Astrocyte (in vitro differentiated cells and primary cell): Measurements from ENCODE around the gene NMT1. TPM values are rescaled to one million over a fixed set of nuclear protein-coding genes. Genes with fewer than 3 reads are reported as not detected.

Experiments
- DNase-seq: peaks from one replicate; pipeline ENCODE4 v3.0.0-alpha.2; 2010; ENCODE audit warnings: low read depth
- FAIRE-seq: peaks from 2 replicates; lab custom pipeline; 2011; peaks lifted over from hg19 to GRCh38; lab: Jason Lieb, UNC
- H2AFZ ChIP-seq: 2 replicates; pipeline ENCODE4 v1.6.0; 2012; ENCODE audit warnings: low read depth, low read length, inconsistent platforms
- H3K27ac ChIP-seq: 2 replicates; pipeline ENCODE4 v1.5.1; 2011; ENCODE audit warnings: low read depth, low read length, inconsistent platforms
- H3K27me3 ChIP-seq: 2 replicates; pipeline ENCODE4 v1.6.0; 2011; ENCODE audit warnings: low read length, inconsistent platforms; ENCODE audit not compliant: insufficient read depth
- H3K36me3 ChIP-seq: 2 replicates; pipeline ENCODE4 v1.5.1; 2011; ENCODE audit warnings: low read length, inconsistent platforms; ENCODE audit not compliant: insufficient read depth
- H3K4me1 ChIP-seq: 2 replicates; pipeline ENCODE4 v1.5.1; 2011; ENCODE audit warnings: low read length, inconsistent platforms; ENCODE audit not compliant: insufficient read depth
- H3K4me2 ChIP-seq: 2 replicates; pipeline ENCODE4 v1.6.0; 2012; ENCODE audit warnings: low read length, inconsistent platforms
- H3K4me3 ChIP-seq: 2 replicates; pipeline ENCODE4 v1.5.1; 2011; ENCODE audit warnings: low read depth, mild to moderate bottlenecking, low read length, inconsistent platforms; ENCODE audit not compliant: insufficient read depth
- H3K79me2 ChIP-seq: 2 replicates; pipeline ENCODE4 v1.6.0; 2012; ENCODE audit warnings: mild to moderate bottlenecking, low read length, inconsistent platforms; ENCODE audit not compliant: insufficient read depth
- H3K9ac ChIP-seq: 2 replicates; pipeline ENCODE4 v1.6.0; 2012; ENCODE audit warnings: mild to moderate bottlenecking, low read length, inconsistent platforms
- H3K9me3 ChIP-seq: 2 replicates; pipeline ENCODE4 v1.5.1; 2012; ENCODE audit warnings: low read depth, mild to moderate bottlenecking, low read length, inconsistent platforms; ENCODE audit not compliant: insufficient read depth
- H4K20me1 ChIP-seq: 2 replicates; pipeline ENCODE4 v1.6.0; 2012; ENCODE audit warnings: low read length, inconsistent platforms; ENCODE audit not compliant: insufficient read depth
- H3K27ac Mint-ChIP-seq: one replicate; pipeline ENCODE4 v1.8.0; 2021; ENCODE audit warnings: mild to moderate bottlenecking, mixed read lengths; ENCODE audit not compliant: unreplicated experiment
- H3K27me3 Mint-ChIP-seq: one replicate; pipeline ENCODE4 v1.8.0; 2021; ENCODE audit warnings: low read depth, mixed read lengths; ENCODE audit not compliant: unreplicated experiment
- H3K36me3 Mint-ChIP-seq: one replicate; pipeline ENCODE4 v1.8.0; 2021; ENCODE audit warnings: low read depth, mixed read lengths; ENCODE audit not compliant: unreplicated experiment
- H3K4me1 Mint-ChIP-seq: one replicate; pipeline ENCODE4 v1.8.0; 2021; ENCODE audit warnings: low read depth, mixed read lengths; ENCODE audit not compliant: unreplicated experiment
- H3K4me3 Mint-ChIP-seq: one replicate; pipeline ENCODE4 v1.8.0; 2021; ENCODE audit warnings: mild to moderate bottlenecking, moderate library complexity, mixed read lengths; ENCODE audit not compliant: unreplicated experiment
- H3K9me3 Mint-ChIP-seq: one replicate; pipeline ENCODE4 v1.8.0; 2021; ENCODE audit warnings: mild to moderate bottlenecking, mixed read lengths; ENCODE audit not compliant: unreplicated experiment
- CTCF ChIP-seq: IDR thresholded peaks from 2 replicates; pipeline ENCODE4 v1.5.1; 2011; ENCODE audit warnings: low read depth, mild to moderate bottlenecking, inconsistent platforms, low read length, moderate library complexity; ENCODE audit not compliant: insufficient read depth
- EZH2 ChIP-seq: IDR thresholded peaks from 2 replicates; pipeline ENCODE4 v1.6.1; 2012; ENCODE audit warnings: mild to moderate bottlenecking, low read length, inconsistent platforms; ENCODE audit not compliant: insufficient read depth
- total RNA-seq: library from RNA; stranded (reverse); gene quantifications from 2 replicates; pipeline ENCODE4 v1.2.1, GENCODE V29; 2021

Gene NMT1
- total RNA-seq, 1 donor from 2014 or later = 114 TPM

DNA sequence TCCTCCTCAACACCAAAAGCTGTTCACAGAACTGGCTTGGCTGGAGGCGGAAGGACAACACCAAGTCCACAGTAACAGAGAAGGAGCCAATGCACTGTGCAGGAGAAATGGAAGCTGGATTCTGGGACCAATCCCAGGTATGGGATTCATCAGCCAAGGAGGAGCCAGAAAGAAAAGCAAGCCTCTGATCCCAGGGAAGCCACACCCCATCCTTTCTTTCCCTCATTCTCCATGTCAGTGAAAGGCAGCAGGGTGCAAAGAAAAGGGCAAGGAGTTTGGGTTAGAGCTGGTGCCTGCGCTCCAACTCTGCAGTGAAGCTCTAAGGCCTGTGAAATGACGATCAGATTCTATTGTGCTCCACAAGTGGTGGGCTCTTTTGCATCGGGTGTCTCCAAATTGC is 20.7 kb upstream of the NMT1 start:
- Mint-ChIP-seq H3K27ac (no peak overlapping the region), H3K27me3 (no peaks in the 10 kb centered on the region), H3K4me3 (no peak overlapping the region), H3K36me3 (peaks cover 5% of the 10 kb centered on the region), H3K9me3 (no peaks in the 10 kb centered on the region), H3K4me1 (peaks cover 13% of the 10 kb centered on the region)
- DNase-seq (no peak), FAIRE-seq (no peak)
- Histone ChIP-seq H3K4me1 (peaks cover 3% of the 10 kb centered on the region), H3K4me2 (no peak overlapping the region), H3K27ac (no peak overlapping the region), H3K4me3 (no peak overlapping the region), H3K9ac (no peak overlapping the region), H2AFZ (no peak overlapping the region), H3K9me3 (no peaks in the 10 kb centered on the region), H3K27me3 (no peaks in the 10 kb centered on the region), H4K20me1 (peaks cover 62% of the 10 kb centered on the region), H3K36me3 (no peaks in the 10 kb centered on the region), H3K79me2 (peaks cover 60% of the 10 kb centered on the region)
- TF ChIP-seq EZH2 = no peak
- TF ChIP-seq CTCF = no peak

GRCh38 chr17:45042346-45043120 is 18.6 kb upstream of the NMT1 start:
- Histone ChIP-seq H3K4me1 (peaks cover 10% of the 10 kb centered on the region), H3K4me2 (no peak overlapping the region), H3K9me3 (no peaks in the 10 kb centered on the region), H3K27me3 (no peaks in the 10 kb centered on the region), H3K27ac (no peak overlapping the region), H4K20me1 (peaks cover 50% of the 10 kb centered on the region), H3K79me2 (peaks cover 65% of the 10 kb centered on the region), H2AFZ (no peak overlapping the region), H3K36me3 (no peaks in the 10 kb centered on the region), H3K4me3 (no peak overlapping the region), H3K9ac (no peak overlapping the region)
- Mint-ChIP-seq H3K4me3 (no peak overlapping the region), H3K9me3 (no peaks in the 10 kb centered on the region), H3K4me1 (peaks cover 19% of the 10 kb centered on the region), H3K27ac (no peak overlapping the region), H3K36me3 (peaks cover 8% of the 10 kb centered on the region), H3K27me3 (no peaks in the 10 kb centered on the region)
- no peak for TF ChIP-seq CTCF
- no peak for TF ChIP-seq EZH2
- FAIRE-seq (no peak), DNase-seq (no peak)
